ENCODE data around the gene ATP5PB.

GRCh38 chr1:111415461-111415860 lies 33.8 kb upstream of the ATP5PB start:
- TF ChIP-seq POLR2A (IDR thresholded peaks at IDR 0.05; ENCODE audit: low read depth, low read length), result no peak
- no peak for TF ChIP-seq POLR2AphosphoS5 (IDR thresholded peaks at IDR 0.05; ENCODE audit: low read depth, low read length)
